ENCODE data around the gene TRABD.

DNA sequence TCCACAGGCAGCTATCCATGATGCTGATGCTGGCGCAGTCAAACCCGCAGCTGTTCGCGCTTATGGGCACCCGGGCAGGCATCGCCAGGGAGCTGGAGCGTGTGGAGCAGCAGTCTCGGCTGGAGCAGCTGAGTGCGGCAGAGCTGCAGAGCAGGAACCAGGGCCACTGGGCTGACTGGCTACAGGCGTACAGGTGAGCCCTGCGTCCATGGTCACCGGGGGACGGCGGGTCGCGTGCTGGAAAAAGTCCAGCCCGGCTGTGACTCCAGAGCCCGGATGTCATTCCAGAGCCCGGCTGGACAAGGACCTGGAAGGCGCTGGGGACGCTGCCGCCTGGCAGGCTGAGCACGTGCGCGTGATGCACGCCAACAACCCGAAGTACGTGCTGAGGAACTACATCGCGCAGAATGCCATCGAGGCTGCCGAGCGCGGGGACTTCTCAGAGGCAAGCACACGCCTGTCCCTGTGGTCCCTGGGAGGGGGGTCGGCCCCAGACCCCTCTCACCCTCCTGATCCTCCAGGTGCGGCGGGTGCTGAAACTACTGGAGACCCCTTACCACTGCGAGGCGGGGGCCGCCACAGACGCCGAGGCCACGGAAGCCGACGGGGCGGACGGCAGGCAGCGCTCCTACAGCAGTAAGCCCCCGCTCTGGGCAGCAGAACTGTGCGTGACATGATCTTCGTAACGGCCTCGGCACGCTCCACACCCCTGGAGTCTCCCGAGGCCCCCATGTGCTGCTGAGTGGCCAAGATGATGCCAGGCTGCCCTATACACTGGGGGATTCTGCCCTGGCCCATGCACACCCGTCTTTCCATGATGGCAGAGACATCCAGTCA is 31.2 kb downstream of the TRABD start:
- TF ChIP-seq, protein P1, sequence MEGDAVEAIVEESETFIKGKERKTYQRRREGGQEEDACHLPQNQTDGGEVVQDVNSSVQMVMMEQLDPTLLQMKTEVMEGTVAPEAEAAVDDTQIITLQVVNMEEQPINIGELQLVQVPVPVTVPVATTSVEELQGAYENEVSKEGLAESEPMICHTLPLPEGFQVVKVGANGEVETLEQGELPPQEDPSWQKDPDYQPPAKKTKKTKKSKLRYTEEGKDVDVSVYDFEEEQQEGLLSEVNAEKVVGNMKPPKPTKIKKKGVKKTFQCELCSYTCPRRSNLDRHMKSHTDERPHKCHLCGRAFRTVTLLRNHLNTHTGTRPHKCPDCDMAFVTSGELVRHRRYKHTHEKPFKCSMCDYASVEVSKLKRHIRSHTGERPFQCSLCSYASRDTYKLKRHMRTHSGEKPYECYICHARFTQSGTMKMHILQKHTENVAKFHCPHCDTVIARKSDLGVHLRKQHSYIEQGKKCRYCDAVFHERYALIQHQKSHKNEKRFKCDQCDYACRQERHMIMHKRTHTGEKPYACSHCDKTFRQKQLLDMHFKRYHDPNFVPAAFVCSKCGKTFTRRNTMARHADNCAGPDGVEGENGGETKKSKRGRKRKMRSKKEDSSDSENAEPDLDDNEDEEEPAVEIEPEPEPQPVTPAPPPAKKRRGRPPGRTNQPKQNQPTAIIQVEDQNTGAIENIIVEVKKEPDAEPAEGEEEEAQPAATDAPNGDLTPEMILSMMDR (IDR thresholded peaks at IDR 0.05) = no peak
- TF ChIP-seq EP300 (IDR thresholded peaks at IDR 0.05) (no peak), POLR2A (IDR thresholded peaks at IDR 0.05) (no peak)
